H9 (cell line): ENCODE data around the gene PYGB. TPM values are rescaled to one million over a fixed set of nuclear protein-coding genes. Genes with fewer than 3 reads are reported as not detected.

ENCODE experiments used
- DNase-seq: peaks from one replicate; pipeline ENCODE4 v3.0.0-alpha.2; 2017
- H2AFZ ChIP-seq: one replicate; pipeline ENCODE4 v1.6.1; 2013; ENCODE audit warnings: mild to moderate bottlenecking, low read length, control low read depth, moderate library complexity
- H2AK5ac ChIP-seq: 2 replicates; pipeline ENCODE4 v1.6.1; 2013; ENCODE audit warnings: low read length, control low read depth, mixed read lengths; ENCODE audit not compliant: insufficient read length
- H2BK120ac ChIP-seq: one replicate; pipeline ENCODE4 v1.6.1; 2013; ENCODE audit warnings: low read depth, mild to moderate bottlenecking, low read length, control low read depth, inconsistent platforms; ENCODE audit not compliant: poor library complexity, severe bottlenecking
- H2BK12ac ChIP-seq: 2 replicates; pipeline ENCODE4 v1.6.1; 2013; ENCODE audit warnings: low read length, control low read depth, mixed read lengths, low read depth; ENCODE audit not compliant: insufficient read length
- H2BK15ac ChIP-seq: 2 replicates; pipeline ENCODE4 v1.6.1; 2013; ENCODE audit warnings: low read depth, low read length, control low read depth
- H2BK20ac ChIP-seq: one replicate; pipeline ENCODE4 v1.6.1; 2013; ENCODE audit warnings: low read depth, mild to moderate bottlenecking, low read length, control low read depth, inconsistent platforms; ENCODE audit not compliant: poor library complexity, severe bottlenecking
- H2BK5ac ChIP-seq: 2 replicates; pipeline ENCODE4 v1.6.1; 2013; ENCODE audit warnings: low read length, control low read depth, mixed read lengths; ENCODE audit not compliant: insufficient read length
- H3K14ac ChIP-seq: 2 replicates; pipeline ENCODE4 v1.6.1; 2013; ENCODE audit warnings: low read length, control low read depth; ENCODE audit not compliant: insufficient read depth
- H3K18ac ChIP-seq: 2 replicates; pipeline ENCODE4 v1.6.1; 2013; ENCODE audit warnings: low read depth, mild to moderate bottlenecking, mixed read lengths, low read length, control low read depth; ENCODE audit not compliant: insufficient read length
- H3K23ac ChIP-seq: 2 replicates; pipeline ENCODE4 v1.6.1; 2013; ENCODE audit warnings: low read length, control low read depth, mixed read lengths, low read depth; ENCODE audit not compliant: insufficient read length
- H3K23me2 ChIP-seq: 2 replicates; pipeline ENCODE4 v1.6.1; 2013; ENCODE audit warnings: low read depth, mild to moderate bottlenecking, mixed read lengths, low read length, control low read depth; ENCODE audit not compliant: insufficient read length, poor library complexity, severe bottlenecking
- H3K27ac ChIP-seq: 2 replicates; pipeline ENCODE4 v1.5.1; 2013; ENCODE audit warnings: low read length, control low read depth, mixed read lengths, low read depth; ENCODE audit not compliant: insufficient read length
- H3K27me3 ChIP-seq: 2 replicates; pipeline ENCODE4 v1.6.1; 2013; ENCODE audit warnings: low read length, control low read depth, inconsistent platforms; ENCODE audit not compliant: insufficient read depth
- H3K4ac ChIP-seq: 2 replicates; pipeline ENCODE4 v1.6.1; 2013; ENCODE audit warnings: low read depth, mild to moderate bottlenecking, control low read depth, inconsistent platforms, low read length, moderate library complexity
- H3K4me1 ChIP-seq: 2 replicates; pipeline ENCODE4 v1.6.1; 2013; ENCODE audit warnings: low read length, control low read depth, inconsistent platforms; ENCODE audit not compliant: insufficient read depth
- H3K4me2 ChIP-seq: 2 replicates; pipeline ENCODE4 v1.6.1; 2013; ENCODE audit warnings: low read length, control low read depth, mixed read lengths; ENCODE audit not compliant: insufficient read length, insufficient read depth
- H3K56ac ChIP-seq: 2 replicates; pipeline ENCODE4 v1.6.1; 2013; ENCODE audit warnings: low read depth, mild to moderate bottlenecking, mixed read lengths, low read length, control low read depth; ENCODE audit not compliant: insufficient read length
- H3K79me1 ChIP-seq: 2 replicates; pipeline ENCODE4 v1.6.1; 2013; ENCODE audit warnings: low read depth, mild to moderate bottlenecking, moderate library complexity, low read length, control low read depth, inconsistent platforms; ENCODE audit not compliant: insufficient read depth, poor library complexity, severe bottlenecking
- H3K79me2 ChIP-seq: 2 replicates; pipeline ENCODE4 v1.6.1; 2013; ENCODE audit warnings: low read length, control low read depth, inconsistent platforms; ENCODE audit not compliant: insufficient read depth
- H3K9ac ChIP-seq: 2 replicates; pipeline ENCODE4 v1.6.1; 2013; ENCODE audit warnings: low read length, control low read depth, mixed read lengths; ENCODE audit not compliant: insufficient read length; ENCODE audit errors: extremely low read depth
- H3K9me3 ChIP-seq: one replicate; pipeline ENCODE4 v1.6.1; 2013; ENCODE audit warnings: low read depth, low read length, inconsistent platforms; ENCODE audit not compliant: control insufficient read depth
- H3T11ph ChIP-seq: one replicate; pipeline ENCODE4 v1.6.1; 2013; ENCODE audit warnings: mild to moderate bottlenecking, low read length, control low read depth, inconsistent platforms
- H4K20me1 ChIP-seq: one replicate; pipeline ENCODE4 v1.6.1; 2013; ENCODE audit not compliant: control insufficient read depth, insufficient read length, insufficient read depth
- H4K5ac ChIP-seq: 2 replicates; pipeline ENCODE4 v1.6.1; 2013; ENCODE audit warnings: low read depth, mild to moderate bottlenecking, mixed read lengths, low read length, control low read depth; ENCODE audit not compliant: insufficient read length
- H4K8ac ChIP-seq: replicated peaks from 2 replicates; pipeline ENCODE4 v1.6.1; 2013; ENCODE audit warnings: low read length, control low read depth, mixed read lengths, low read depth; ENCODE audit not compliant: insufficient read length
- H4K91ac ChIP-seq: 2 replicates; pipeline ENCODE4 v1.6.1; 2013; ENCODE audit warnings: low read depth, mild to moderate bottlenecking, moderate library complexity, mixed read lengths, low read length, control low read depth; ENCODE audit not compliant: insufficient read length
- H3K27ac Mint-ChIP-seq, 3 experiments: 2 replicates in 2 of 3; 3 replicates in 1 of 3; pipeline ENCODE4 v1.8.0; 2020 to 2021; ENCODE audit warnings: mixed read lengths in 3 of 3, mild to moderate bottlenecking in 1 of 3, moderate library complexity in 1 of 3
- H3K27me3 Mint-ChIP-seq: 2 replicates; pipeline ENCODE4 v1.8.0; 2021; ENCODE audit warnings: low read depth, mild to moderate bottlenecking, moderate library complexity, mixed read lengths
- H3K36me3 Mint-ChIP-seq, 3 experiments: 2 replicates in 2 of 3; 3 replicates in 1 of 3; pipeline ENCODE4 v1.8.0; 2020 to 2021; ENCODE audit warnings: low read depth in 3 of 3, mixed read lengths in 3 of 3; ENCODE audit not compliant: insufficient read depth in 1 of 3
- H3K4me1 Mint-ChIP-seq, 2 experiments: 2 replicates each; pipeline ENCODE4 v1.8.0; 2020; ENCODE audit warnings: mixed read lengths in 2 of 2
- H3K4me3 Mint-ChIP-seq, 2 experiments: 2 replicates in 1 of 2; 3 replicates in 1 of 2; pipeline ENCODE4 v1.8.0; 2020 to 2021; ENCODE audit warnings: mild to moderate bottlenecking in 2 of 2, mixed read lengths in 2 of 2, moderate library complexity in 1 of 2
- H3K9me3 Mint-ChIP-seq, 2 experiments: 2 replicates in 1 of 2; 3 replicates in 1 of 2; pipeline ENCODE4 v1.8.0; 2020; ENCODE audit warnings: mild to moderate bottlenecking in 2 of 2, mixed read lengths in 2 of 2, moderate library complexity in 1 of 2
- WGBS: extraction: QIAGEN DNeasy Blood & Tissue Kit; methylation state at CpG from one replicate; pipeline ENCODE4 v1.1.7; 2013; ENCODE audit warnings: missing lambda C conversion rate, low lambda C conversion rate, mixed read lengths; ENCODE audit not compliant: insufficient read length; ENCODE audit errors: extremely low coverage; 5-methylcytosine and 5-hydroxymethylcytosine counted together
- total RNA-seq: library from RNA; stranded (reverse); gene quantifications from 2 replicates; pipeline ENCODE4 v1.2.1, GENCODE V29; 2021
- TF ChIP-seq, protein P1 (sequence below): fragments of 200-600 bp; sonication (generic); conservative IDR thresholded peaks from 3 replicates; pipeline ENCODE4 v1.8.0; 2021; ENCODE audit warnings: antibody characterized with exemption, mild to moderate bottlenecking

PYGB gene
- total RNA-seq, 1 experiment from 2014 or later, result 46.9 TPM

DNA sequence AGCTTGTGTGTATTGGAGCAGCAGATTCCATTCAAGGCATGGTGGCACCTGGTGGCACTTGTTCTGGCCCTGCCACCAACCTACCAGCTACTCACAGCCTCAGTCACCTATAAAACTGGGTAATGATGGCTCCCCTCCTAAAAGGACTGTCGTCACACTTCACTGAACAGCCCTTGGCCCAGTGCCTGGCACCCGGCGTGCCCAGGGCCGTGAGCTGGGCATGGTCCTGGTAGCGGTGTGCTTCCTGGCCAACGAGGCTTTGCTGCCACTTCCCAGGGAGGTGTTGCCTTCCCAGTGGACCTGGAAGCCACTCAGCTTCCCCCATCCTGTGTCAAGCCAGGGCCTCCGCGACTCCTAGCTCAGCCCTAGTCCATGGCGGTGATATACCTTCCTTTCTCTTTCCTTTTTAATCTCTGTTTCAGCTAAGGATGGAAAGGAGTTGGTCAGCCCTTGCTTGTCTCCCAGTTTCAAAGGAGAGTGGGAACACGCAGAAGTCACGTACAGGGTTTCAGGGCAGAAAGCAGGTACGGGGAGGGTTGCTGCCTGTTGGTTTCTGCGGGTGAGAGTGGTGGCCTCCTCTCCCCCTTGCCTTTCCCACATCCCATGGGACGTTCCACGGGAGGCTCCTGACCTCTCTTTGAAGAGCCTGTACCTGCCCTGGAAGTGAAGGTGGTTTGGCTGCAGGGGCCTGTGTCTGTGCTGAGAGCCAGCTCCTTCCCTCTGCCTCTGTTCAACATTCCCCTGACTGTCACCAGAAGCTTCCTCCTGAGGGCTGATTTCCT is 26.9 kb upstream of the PYGB start:
- WGBS, result no CpG with 5 or more reads among the region's 15 CpGs
- H2BK120ac ChIP-seq, result no peak overlapping the region
- no peak overlapping the region for H2AFZ ChIP-seq
- no peaks in the 10 kb centered on the region for H3K27me3 Mint-ChIP-seq
- peaks cover 13 to 15% of the 10 kb centered on the region in 2 experiments for H3K4me1 Mint-ChIP-seq
- no peak overlapping the region for H2BK20ac ChIP-seq
- H4K5ac ChIP-seq, result no peak overlapping the region
- H3K79me1 ChIP-seq, result no peaks in the 10 kb centered on the region
- H3K4me1 ChIP-seq, result no peaks in the 10 kb centered on the region
- no peak overlapping the region for H2BK5ac ChIP-seq
- no peak overlapping the region for H3K27ac ChIP-seq
- H3K9me3 Mint-ChIP-seq, result no peaks in the 10 kb centered on the region
- H3K9ac ChIP-seq, result no peak overlapping the region
- H2BK15ac ChIP-seq, result no peak overlapping the region
- H3K79me2 ChIP-seq, result no peaks in the 10 kb centered on the region
- H2BK12ac ChIP-seq, result no peak overlapping the region
- TF ChIP-seq, protein P1, sequence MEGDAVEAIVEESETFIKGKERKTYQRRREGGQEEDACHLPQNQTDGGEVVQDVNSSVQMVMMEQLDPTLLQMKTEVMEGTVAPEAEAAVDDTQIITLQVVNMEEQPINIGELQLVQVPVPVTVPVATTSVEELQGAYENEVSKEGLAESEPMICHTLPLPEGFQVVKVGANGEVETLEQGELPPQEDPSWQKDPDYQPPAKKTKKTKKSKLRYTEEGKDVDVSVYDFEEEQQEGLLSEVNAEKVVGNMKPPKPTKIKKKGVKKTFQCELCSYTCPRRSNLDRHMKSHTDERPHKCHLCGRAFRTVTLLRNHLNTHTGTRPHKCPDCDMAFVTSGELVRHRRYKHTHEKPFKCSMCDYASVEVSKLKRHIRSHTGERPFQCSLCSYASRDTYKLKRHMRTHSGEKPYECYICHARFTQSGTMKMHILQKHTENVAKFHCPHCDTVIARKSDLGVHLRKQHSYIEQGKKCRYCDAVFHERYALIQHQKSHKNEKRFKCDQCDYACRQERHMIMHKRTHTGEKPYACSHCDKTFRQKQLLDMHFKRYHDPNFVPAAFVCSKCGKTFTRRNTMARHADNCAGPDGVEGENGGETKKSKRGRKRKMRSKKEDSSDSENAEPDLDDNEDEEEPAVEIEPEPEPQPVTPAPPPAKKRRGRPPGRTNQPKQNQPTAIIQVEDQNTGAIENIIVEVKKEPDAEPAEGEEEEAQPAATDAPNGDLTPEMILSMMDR, result no peak
- peaks cover 5 to 43% (median 9%) of the 10 kb centered on the region in 3 experiments; a peak in 6 of 7 replicates for H3K36me3 Mint-ChIP-seq
- no peaks in the 10 kb centered on the region for H3K9me3 ChIP-seq
- no peak overlapping the region for H4K8ac ChIP-seq
- no peak overlapping the region for H2AK5ac ChIP-seq
- no peaks in the 10 kb centered on the region for H3K23me2 ChIP-seq
- H3K4me2 ChIP-seq, result no peak overlapping the region
- no peak overlapping the region for H3K56ac ChIP-seq
- H3K4ac ChIP-seq, result no peak overlapping the region
- H4K91ac ChIP-seq, result no peak overlapping the region
- no peaks in the 10 kb centered on the region for H4K20me1 ChIP-seq
- H3K18ac ChIP-seq, result no peak overlapping the region
- no peak overlapping the region for H3K23ac ChIP-seq
- DNase-seq, result no peak
- H3K27me3 ChIP-seq, result no peaks in the 10 kb centered on the region
- H3K27ac Mint-ChIP-seq, result peak overlapping the region in 1 of 3 experiments; percentile 93; a peak in 1 of 7 replicates
- no peak overlapping the region for H3T11ph ChIP-seq
- H3K14ac ChIP-seq, result no peak overlapping the region
- H3K4me3 Mint-ChIP-seq, result no peak overlapping the region
